Trophoblast cell (in vitro differentiated cells and primary cell): Measurements from ENCODE around the gene STPG3.

Experiments
- DNase-seq, 2 donors: peaks; one replicate each; pipeline ENCODE4 v3.0.0-alpha.2; 2016
- H2AFZ ChIP-seq: 2 replicates; pipeline ENCODE4 v1.6.1; 2013; ENCODE audit warnings: low read length, moderate library complexity, mild to moderate bottlenecking; ENCODE audit not compliant: insufficient read depth, poor library complexity
- H2AK5ac ChIP-seq: 2 replicates; pipeline ENCODE4 v1.6.1; 2013; ENCODE audit warnings: mild to moderate bottlenecking, low read length
- H2BK120ac ChIP-seq: 2 replicates; pipeline ENCODE4 v1.6.1; 2013; ENCODE audit warnings: low read length, mild to moderate bottlenecking, moderate library complexity; ENCODE audit not compliant: insufficient read depth, poor library complexity
- H2BK12ac ChIP-seq: 2 replicates; pipeline ENCODE4 v1.6.1; 2013; ENCODE audit warnings: mild to moderate bottlenecking, low read length, moderate library complexity
- H2BK5ac ChIP-seq: 2 replicates; pipeline ENCODE4 v1.6.1; 2013; ENCODE audit warnings: low read length, low read depth, moderate library complexity, mild to moderate bottlenecking; ENCODE audit not compliant: poor library complexity
- H3K14ac ChIP-seq: 2 replicates; pipeline ENCODE4 v1.6.1; 2013; ENCODE audit warnings: mild to moderate bottlenecking, low read length
- H3K18ac ChIP-seq: 2 replicates; pipeline ENCODE4 v1.6.1; 2013; ENCODE audit warnings: mild to moderate bottlenecking, low read length
- H3K23ac ChIP-seq: 2 replicates; pipeline ENCODE4 v1.6.1; 2013; ENCODE audit warnings: low read length
- H3K27ac ChIP-seq: 2 replicates; pipeline ENCODE4 v1.5.1; 2013; ENCODE audit warnings: low read depth, mild to moderate bottlenecking, inconsistent platforms, low read length, moderate library complexity
- H3K27me3 ChIP-seq: 2 replicates; pipeline ENCODE4 v1.6.1; 2013; ENCODE audit warnings: inconsistent platforms, mild to moderate bottlenecking, low read length, moderate library complexity; ENCODE audit not compliant: insufficient read depth
- H3K36me3 ChIP-seq, 2 experiments: 1 replicate in 1 of 2; 2 replicates in 1 of 2; pipeline ENCODE4 v1.6.1; 2013; ENCODE audit warnings: low read length in 2 of 2, mild to moderate bottlenecking in 2 of 2, moderate library complexity in 1 of 2; ENCODE audit not compliant: insufficient read depth in 2 of 2, control insufficient read depth in 1 of 2
- H3K4ac ChIP-seq: 2 replicates; pipeline ENCODE4 v1.6.1; 2013; ENCODE audit warnings: low read depth, mild to moderate bottlenecking, low read length, moderate library complexity
- H3K4me1 ChIP-seq, 2 experiments: 1 replicate in 1 of 2; 2 replicates in 1 of 2; pipeline ENCODE4 v1.6.1; 2013; ENCODE audit warnings: low read length in 2 of 2, mild to moderate bottlenecking in 2 of 2, moderate library complexity in 1 of 2; ENCODE audit not compliant: insufficient read depth in 2 of 2, control insufficient read depth in 1 of 2
- H3K4me2 ChIP-seq: 2 replicates; pipeline ENCODE4 v1.6.1; 2013; ENCODE audit warnings: inconsistent platforms, mild to moderate bottlenecking, low read length, moderate library complexity
- H3K4me3 ChIP-seq: 2 replicates; pipeline ENCODE4 v1.5.1; 2013; ENCODE audit warnings: mild to moderate bottlenecking, low read depth, low read length, inconsistent platforms
- H3K79me1 ChIP-seq: one replicate; pipeline ENCODE4 v1.6.1; 2013; ENCODE audit warnings: low read length
- H3K79me2 ChIP-seq: 2 replicates; pipeline ENCODE4 v1.6.1; 2013; ENCODE audit warnings: low read length, mild to moderate bottlenecking; ENCODE audit not compliant: control insufficient read depth, insufficient read depth, poor library complexity
- H3K9ac ChIP-seq: 2 replicates; pipeline ENCODE4 v1.6.1; 2013; ENCODE audit warnings: mild to moderate bottlenecking, low read length
- H3K9me3 ChIP-seq: 2 replicates; pipeline ENCODE4 v1.6.1; 2013; ENCODE audit warnings: low read depth, mild to moderate bottlenecking, control low read depth, inconsistent platforms, low read length; ENCODE audit not compliant: insufficient read depth
- H4K12ac ChIP-seq: 2 replicates; pipeline ENCODE4 v1.6.1; 2013; ENCODE audit warnings: low read depth, mild to moderate bottlenecking, low read length, moderate library complexity
- H4K8ac ChIP-seq: 2 replicates; pipeline ENCODE4 v1.6.1; 2013; ENCODE audit warnings: low read depth, mild to moderate bottlenecking, low read length, moderate library complexity
- H4K91ac ChIP-seq: one replicate; pipeline ENCODE4 v1.6.1; 2013; ENCODE audit warnings: low read depth, mild to moderate bottlenecking, low read length, moderate library complexity
- WGBS: extraction: QIAGEN DNeasy Blood & Tissue Kit; methylation state at CpG from one replicate; pipeline ENCODE4 v1.1.7; 2013; ENCODE audit warnings: missing lambda C conversion rate; ENCODE audit not compliant: insufficient read length, insufficient coverage; ENCODE audit errors: extremely low coverage; 5-methylcytosine and 5-hydroxymethylcytosine counted together

The STPG3 gene

GRCh38 chr9:137278061-137278701, 27.1 kb downstream of the STPG3 start:
- Histone ChIP-seq H3K14ac (peak overlapping the region; percentile 83), H3K4me2 (peak overlapping the region; percentile 60), H4K12ac (peak overlapping the region; percentile 85), H3K4ac (peak overlapping the region; percentile 53), H4K91ac (peak overlapping the region; percentile 84), H3K36me3 (peaks cover 24 to 28% of the 10 kb centered on the region in 2 experiments), H3K4me1 (peaks cover 27 to 29% of the 10 kb centered on the region in 2 experiments), H2BK120ac (peak overlapping the region; percentile 86), H3K9me3 (peaks cover 17% of the 10 kb centered on the region), H3K9ac (peak overlapping the region; percentile 55), H3K23ac (no peak overlapping the region), H3K27ac (peak overlapping the region; percentile 50), H3K4me3 (peak overlapping the region; percentile 58), H2AK5ac (peak overlapping the region; percentile 40), H2AFZ (peak overlapping the region; percentile 68), H2BK12ac (peak overlapping the region; percentile 21), H3K18ac (peak overlapping the region; percentile 68), H4K8ac (peak overlapping the region; percentile 73), H2BK5ac (peak overlapping the region; percentile 29), H3K79me2 (peaks cover 5% of the 10 kb centered on the region), H3K27me3 (no peaks in the 10 kb centered on the region), H3K79me1 (peaks cover 17% of the 10 kb centered on the region)
- no CpG with 5 or more reads among the region's 54 CpGs for WGBS
- no peak for DNase-seq

GRCh38 chr9:137278721-137279711, 27.9 kb downstream of the STPG3 start:
- peak overlapping the region; percentile 62 for H3K18ac ChIP-seq
- no peak overlapping the region for H2BK12ac ChIP-seq
- no peak overlapping the region for H2BK120ac ChIP-seq
- H3K27ac ChIP-seq: no peak overlapping the region
- peaks cover 27 to 29% of the 10 kb centered on the region in 2 experiments for H3K4me1 ChIP-seq
- no peaks in the 10 kb centered on the region for H3K27me3 ChIP-seq
- no peak for DNase-seq
- H3K9me3 ChIP-seq: peaks cover 17% of the 10 kb centered on the region
- peak overlapping the region; percentile 53 for H3K4me3 ChIP-seq
- no peak overlapping the region for H3K4ac ChIP-seq
- peak overlapping the region; percentile 40 for H3K14ac ChIP-seq
- WGBS: no CpG with 5 or more reads among the region's 139 CpGs
- H2AK5ac ChIP-seq: no peak overlapping the region
- H3K4me2 ChIP-seq: peak overlapping the region; percentile 60
- no peak overlapping the region for H3K9ac ChIP-seq
- peak overlapping the region; percentile 37 for H4K91ac ChIP-seq
- H4K8ac ChIP-seq: peak overlapping the region; percentile 36
- no peak overlapping the region for H3K23ac ChIP-seq
- H4K12ac ChIP-seq: no peak overlapping the region
- H3K79me1 ChIP-seq: peaks cover 17% of the 10 kb centered on the region
- H3K79me2 ChIP-seq: peaks cover 5% of the 10 kb centered on the region
- H2BK5ac ChIP-seq: no peak overlapping the region
- peak overlapping the region; percentile 40 for H2AFZ ChIP-seq
- H3K36me3 ChIP-seq: peaks cover 17 to 22% of the 10 kb centered on the region in 2 experiments

- H3K36me3 ChIP-seq: peaks cover 15 to 16% of the 10 kb centered on the region in 2 experiments
- H4K8ac ChIP-seq: no peak overlapping the region
- no peak overlapping the region for H3K9ac ChIP-seq
- H3K27me3 ChIP-seq: no peaks in the 10 kb centered on the region
- H2BK120ac ChIP-seq: no peak overlapping the region
- no peak for DNase-seq
- H3K4me3 ChIP-seq: no peak overlapping the region
- no peak overlapping the region for H4K12ac ChIP-seq
- H3K4me1 ChIP-seq: peaks cover 27 to 29% of the 10 kb centered on the region in 2 experiments
- H3K4me2 ChIP-seq: peak overlapping the region; percentile 83
- H4K91ac ChIP-seq: no peak overlapping the region
- no peak overlapping the region for H3K23ac ChIP-seq
- H3K4ac ChIP-seq: no peak overlapping the region
- H3K18ac ChIP-seq: no peak overlapping the region
- H2AK5ac ChIP-seq: no peak overlapping the region
- peaks cover 17% of the 10 kb centered on the region for H3K79me1 ChIP-seq
- no peak overlapping the region for H2BK5ac ChIP-seq
- no peak overlapping the region for H2BK12ac ChIP-seq
- H2AFZ ChIP-seq: no peak overlapping the region
- H3K9me3 ChIP-seq: peaks cover 17% of the 10 kb centered on the region
- H3K27ac ChIP-seq: no peak overlapping the region
- WGBS: no CpG with 5 or more reads among the region's 41 CpGs
- peaks cover 5% of the 10 kb centered on the region for H3K79me2 ChIP-seq
- H3K14ac ChIP-seq: no peak overlapping the region
Measured at GRCh38 chr9:137279741-137280473, 28.8 kb downstream of the STPG3 start.
